Measurements from ENCODE around the gene SLC46A1. TPM values are rescaled to one million over a fixed set of nuclear protein-coding genes. Genes with fewer than 3 reads are reported as not detected.

The SLC46A1 gene
- total and polyA plus RNA-seq, 2 experiments from 2014 or later: 3.3 to 12.5 TPM

DNA sequence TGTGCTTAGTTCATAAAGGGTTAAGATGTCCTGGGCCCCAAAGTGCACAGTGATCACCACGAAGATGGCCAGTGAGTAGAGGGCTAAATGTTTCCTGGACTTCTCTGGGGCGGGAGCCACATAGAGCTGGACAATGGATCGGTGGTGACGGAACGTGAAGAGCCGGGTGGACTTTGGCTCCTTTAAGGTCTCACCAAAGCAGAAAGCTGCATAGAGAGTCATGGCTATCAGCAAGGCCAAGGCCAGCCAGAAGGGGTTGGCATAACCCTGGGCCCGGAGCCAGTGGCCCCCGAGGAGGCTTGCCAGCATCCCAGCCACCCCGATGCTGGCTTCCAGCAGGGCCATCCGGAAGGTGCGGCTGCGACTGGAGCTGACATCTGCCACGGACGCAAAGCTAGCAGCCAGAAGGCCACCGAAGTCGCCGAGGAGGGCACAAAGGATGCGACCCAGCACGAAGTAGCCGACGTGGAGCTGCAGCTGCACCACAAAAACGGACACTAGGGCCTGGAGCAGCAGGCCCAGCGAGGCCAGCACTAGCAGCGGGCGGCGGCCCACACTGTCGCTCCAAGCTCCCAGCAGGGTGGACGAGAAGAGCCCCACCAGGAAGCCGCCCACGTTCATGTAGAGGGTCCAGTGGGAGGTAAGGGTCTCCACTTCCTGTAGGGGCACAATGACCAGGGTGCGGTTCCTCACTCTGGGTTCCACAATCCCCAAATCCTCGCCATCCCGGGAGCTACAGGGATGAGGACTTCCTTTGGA, 1.0 kb downstream of the SLC46A1 start:
- peak overlapping the region; percentile 74 for H2AFZ ChIP-seq

DNA sequence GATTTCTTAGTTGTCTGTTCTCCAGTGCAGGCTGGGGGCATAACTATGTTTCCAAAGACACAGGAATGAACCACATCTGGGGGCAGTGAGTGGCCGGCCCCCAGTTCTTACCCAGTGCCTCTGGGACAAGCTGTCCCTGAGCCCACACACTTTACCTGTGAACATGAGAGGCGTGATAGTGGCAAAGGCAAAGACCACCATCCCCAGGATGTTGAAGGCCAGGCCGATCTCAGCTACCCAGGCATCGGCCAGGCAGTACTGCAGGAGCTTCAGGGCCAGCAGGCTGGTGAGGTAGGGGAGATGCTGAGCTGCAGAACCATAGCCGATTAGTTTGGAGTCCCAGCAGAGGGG, 1.6 kb downstream of the SLC46A1 start:
- peaks cover 72% of the 10 kb centered on the region for H3K4me1 ChIP-seq (ENCODE audit: insufficient read depth)
- no peaks in the 10 kb centered on the region for H4K20me1 ChIP-seq (replicated peaks; ENCODE audit: insufficient read depth)
- H3K36me3 ChIP-seq (ENCODE audit: insufficient read depth): no peaks in the 10 kb centered on the region
- no peak for ATAC-seq
- H3K27me3 Mint-ChIP-seq (ENCODE audit: insufficient read depth, low read depth, poor library complexity): peaks cover 32% of the 10 kb centered on the region
- peaks cover 16% of the 10 kb centered on the region for H3K36me3 Mint-ChIP-seq (ENCODE audit: low read depth)
- H3K79me2 ChIP-seq (replicated peaks; ENCODE audit: insufficient read depth): no peaks in the 10 kb centered on the region
- H3K9me3 Mint-ChIP-seq: no peaks in the 10 kb centered on the region; the same call in 2 of the 3 replicates
- H3K9me2 ChIP-seq (ENCODE audit: insufficient read depth): no peaks in the 10 kb centered on the region
- peak overlapping the region; percentile 77; the same call in 2 of the 3 replicates for H3K4me3 Mint-ChIP-seq
- H2AFZ ChIP-seq: no peak overlapping the region
- H3K27me3 ChIP-seq (ENCODE audit: insufficient read depth): peaks cover 16% of the 10 kb centered on the region
- H3K27ac ChIP-seq (ENCODE audit: low read depth): no peak overlapping the region
- DNase-seq (ENCODE audit: low spot score): no peak
- H3K27ac Mint-ChIP-seq: no peak overlapping the region
- H3K4me3 ChIP-seq: no peak overlapping the region
- H3F3A ChIP-seq (replicated peaks; ENCODE audit: low read depth): peaks cover 17% of the 10 kb centered on the region
- H3K4me2 ChIP-seq: peak overlapping the region; percentile 92
- peaks cover 67% of the 10 kb centered on the region for H3K4me1 Mint-ChIP-seq
- no peak for TF ChIP-seq ZNF114 (CRISPR knock-in tag; IDR thresholded peaks at IDR 0.05)
- TF ChIP-seq NANOG (IDR thresholded peaks at IDR 0.05; ENCODE audit: borderline replicate concordance): no peak
- no peak for TF ChIP-seq JUNB (IDR thresholded peaks at IDR 0.05; ENCODE audit: unreplicated experiment)
- TF ChIP-seq, protein P1, sequence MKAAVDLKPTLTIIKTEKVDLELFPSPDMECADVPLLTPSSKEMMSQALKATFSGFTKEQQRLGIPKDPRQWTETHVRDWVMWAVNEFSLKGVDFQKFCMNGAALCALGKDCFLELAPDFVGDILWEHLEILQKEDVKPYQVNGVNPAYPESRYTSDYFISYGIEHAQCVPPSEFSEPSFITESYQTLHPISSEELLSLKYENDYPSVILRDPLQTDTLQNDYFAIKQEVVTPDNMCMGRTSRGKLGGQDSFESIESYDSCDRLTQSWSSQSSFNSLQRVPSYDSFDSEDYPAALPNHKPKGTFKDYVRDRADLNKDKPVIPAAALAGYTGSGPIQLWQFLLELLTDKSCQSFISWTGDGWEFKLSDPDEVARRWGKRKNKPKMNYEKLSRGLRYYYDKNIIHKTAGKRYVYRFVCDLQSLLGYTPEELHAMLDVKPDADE (IDR thresholded peaks at IDR 0.05): no peak
- TF ChIP-seq, protein P2, sequence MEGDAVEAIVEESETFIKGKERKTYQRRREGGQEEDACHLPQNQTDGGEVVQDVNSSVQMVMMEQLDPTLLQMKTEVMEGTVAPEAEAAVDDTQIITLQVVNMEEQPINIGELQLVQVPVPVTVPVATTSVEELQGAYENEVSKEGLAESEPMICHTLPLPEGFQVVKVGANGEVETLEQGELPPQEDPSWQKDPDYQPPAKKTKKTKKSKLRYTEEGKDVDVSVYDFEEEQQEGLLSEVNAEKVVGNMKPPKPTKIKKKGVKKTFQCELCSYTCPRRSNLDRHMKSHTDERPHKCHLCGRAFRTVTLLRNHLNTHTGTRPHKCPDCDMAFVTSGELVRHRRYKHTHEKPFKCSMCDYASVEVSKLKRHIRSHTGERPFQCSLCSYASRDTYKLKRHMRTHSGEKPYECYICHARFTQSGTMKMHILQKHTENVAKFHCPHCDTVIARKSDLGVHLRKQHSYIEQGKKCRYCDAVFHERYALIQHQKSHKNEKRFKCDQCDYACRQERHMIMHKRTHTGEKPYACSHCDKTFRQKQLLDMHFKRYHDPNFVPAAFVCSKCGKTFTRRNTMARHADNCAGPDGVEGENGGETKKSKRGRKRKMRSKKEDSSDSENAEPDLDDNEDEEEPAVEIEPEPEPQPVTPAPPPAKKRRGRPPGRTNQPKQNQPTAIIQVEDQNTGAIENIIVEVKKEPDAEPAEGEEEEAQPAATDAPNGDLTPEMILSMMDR (conservative IDR thresholded peaks at IDR 0.05; ENCODE audit: low read depth in 2 of 2): no peak
- no peak for TF ChIP-seq EZH2 (IDR thresholded peaks at IDR 0.05; ENCODE audit: low read depth, unreplicated experiment)
- no peak for TF ChIP-seq STAT1 (IDR thresholded peaks at IDR 0.05; ENCODE audit: unreplicated experiment)
- TF ChIP-seq EZH2phosphoT487 (IDR thresholded peaks at IDR 0.05; ENCODE audit: unreplicated experiment): no peak
- no peak for TF ChIP-seq POLR2AphosphoS5 (IDR thresholded peaks at IDR 0.05; ENCODE audit: low read depth)
- TF ChIP-seq CREB1 (CRISPR knock-in tag; IDR thresholded peaks at IDR 0.05; ENCODE audit: low read depth): no peak
- TF ChIP-seq ZNF331 (CRISPR knock-in tag; IDR thresholded peaks at IDR 0.05; ENCODE audit: low read depth): no peak
- TF ChIP-seq, protein P3, sequence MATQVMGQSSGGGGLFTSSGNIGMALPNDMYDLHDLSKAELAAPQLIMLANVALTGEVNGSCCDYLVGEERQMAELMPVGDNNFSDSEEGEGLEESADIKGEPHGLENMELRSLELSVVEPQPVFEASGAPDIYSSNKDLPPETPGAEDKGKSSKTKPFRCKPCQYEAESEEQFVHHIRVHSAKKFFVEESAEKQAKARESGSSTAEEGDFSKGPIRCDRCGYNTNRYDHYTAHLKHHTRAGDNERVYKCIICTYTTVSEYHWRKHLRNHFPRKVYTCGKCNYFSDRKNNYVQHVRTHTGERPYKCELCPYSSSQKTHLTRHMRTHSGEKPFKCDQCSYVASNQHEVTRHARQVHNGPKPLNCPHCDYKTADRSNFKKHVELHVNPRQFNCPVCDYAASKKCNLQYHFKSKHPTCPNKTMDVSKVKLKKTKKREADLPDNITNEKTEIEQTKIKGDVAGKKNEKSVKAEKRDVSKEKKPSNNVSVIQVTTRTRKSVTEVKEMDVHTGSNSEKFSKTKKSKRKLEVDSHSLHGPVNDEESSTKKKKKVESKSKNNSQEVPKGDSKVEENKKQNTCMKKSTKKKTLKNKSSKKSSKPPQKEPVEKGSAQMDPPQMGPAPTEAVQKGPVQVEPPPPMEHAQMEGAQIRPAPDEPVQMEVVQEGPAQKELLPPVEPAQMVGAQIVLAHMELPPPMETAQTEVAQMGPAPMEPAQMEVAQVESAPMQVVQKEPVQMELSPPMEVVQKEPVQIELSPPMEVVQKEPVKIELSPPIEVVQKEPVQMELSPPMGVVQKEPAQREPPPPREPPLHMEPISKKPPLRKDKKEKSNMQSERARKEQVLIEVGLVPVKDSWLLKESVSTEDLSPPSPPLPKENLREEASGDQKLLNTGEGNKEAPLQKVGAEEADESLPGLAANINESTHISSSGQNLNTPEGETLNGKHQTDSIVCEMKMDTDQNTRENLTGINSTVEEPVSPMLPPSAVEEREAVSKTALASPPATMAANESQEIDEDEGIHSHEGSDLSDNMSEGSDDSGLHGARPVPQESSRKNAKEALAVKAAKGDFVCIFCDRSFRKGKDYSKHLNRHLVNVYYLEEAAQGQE (IDR thresholded peaks at IDR 0.05; ENCODE audit: unreplicated experiment): no peak

More for the DNA sequence above, 1.0 kb downstream of the SLC46A1 start:
- Histone ChIP-seq H3K4me1 (ENCODE audit: insufficient read depth) (peaks cover 74% of the 10 kb centered on the region), H3K79me2 (replicated peaks; ENCODE audit: insufficient read depth) (no peaks in the 10 kb centered on the region), H3F3A (replicated peaks; ENCODE audit: low read depth) (peaks cover 17% of the 10 kb centered on the region), H3K4me3 (peak overlapping the region; percentile 88), H3K4me2 (peak overlapping the region; percentile 92), H3K36me3 (ENCODE audit: insufficient read depth) (no peaks in the 10 kb centered on the region), H3K27me3 (ENCODE audit: insufficient read depth) (peaks cover 16% of the 10 kb centered on the region), H3K9me2 (ENCODE audit: insufficient read depth) (no peaks in the 10 kb centered on the region), H3K27ac (ENCODE audit: low read depth) (no peak overlapping the region), H4K20me1 (replicated peaks; ENCODE audit: insufficient read depth) (no peaks in the 10 kb centered on the region)
- H3K9me3 Mint-ChIP-seq: no peaks in the 10 kb centered on the region; the same call in 2 of the 3 replicates
- no peak overlapping the region for H3K27ac Mint-ChIP-seq
- H3K4me1 Mint-ChIP-seq: peaks cover 69% of the 10 kb centered on the region
- DNase-seq (ENCODE audit: low spot score): peak; percentile 44
- peaks cover 16% of the 10 kb centered on the region for H3K36me3 Mint-ChIP-seq (ENCODE audit: low read depth)
- ATAC-seq: peak; percentile 3; the same call in 2 of the 3 replicates
- TF ChIP-seq POLR2AphosphoS5 (IDR thresholded peaks at IDR 0.05; ENCODE audit: low read depth): no peak
- TF ChIP-seq, protein P2 (conservative IDR thresholded peaks at IDR 0.05; ENCODE audit: low read depth in 2 of 2): no peak
- no peak for TF ChIP-seq EZH2 (IDR thresholded peaks at IDR 0.05; ENCODE audit: low read depth, unreplicated experiment)
- peak overlapping the region; percentile 77 for H3K4me3 Mint-ChIP-seq
- H3K27me3 Mint-ChIP-seq (ENCODE audit: insufficient read depth, low read depth, poor library complexity): peaks cover 30% of the 10 kb centered on the region

Measured in GM23338 (cell line).